Transverse colon (tissue), 4 donors: Measurements from ENCODE around the gene WASHC3.

Experiments
- EP300 ChIP-seq: sonication (generic); formaldehyde crosslinking; IDR thresholded peaks from one replicate; pipeline ENCODE4 v1.6.1; 2017; ENCODE audit warnings: antibody characterized with exemption, low read depth
- POLR2A ChIP-seq: fragments of 450-650 bp; IDR thresholded peaks from one replicate; pipeline ENCODE4 v1.6.1; 2016; ENCODE audit warnings: antibody characterized with exemption, mild to moderate bottlenecking, moderate library complexity
- POLR2AphosphoS5 ChIP-seq, 3 donors: sonication (generic); formaldehyde crosslinking; IDR thresholded peaks; one replicate each; pipeline ENCODE4 v1.6.1; 2016; ENCODE audit warnings: antibody characterized with exemption in 3 of 3
- TF ChIP-seq, protein P1 (sequence below), 5 experiments: fragments of 200-600 bp in 3 of 5; fragments of 450-650 bp in 2 of 5; sonication (generic) in 3 of 5; IDR thresholded peaks; 1 replicate in 2 of 5; 2 replicates in 3 of 5; pipeline ENCODE4 v1.5.1; 2016 to 2017; ENCODE audit warnings: antibody characterized with exemption in 5 of 5, inconsistent platforms in 3 of 5, mild to moderate bottlenecking in 2 of 5, moderate library complexity in 1 of 5

DNA sequence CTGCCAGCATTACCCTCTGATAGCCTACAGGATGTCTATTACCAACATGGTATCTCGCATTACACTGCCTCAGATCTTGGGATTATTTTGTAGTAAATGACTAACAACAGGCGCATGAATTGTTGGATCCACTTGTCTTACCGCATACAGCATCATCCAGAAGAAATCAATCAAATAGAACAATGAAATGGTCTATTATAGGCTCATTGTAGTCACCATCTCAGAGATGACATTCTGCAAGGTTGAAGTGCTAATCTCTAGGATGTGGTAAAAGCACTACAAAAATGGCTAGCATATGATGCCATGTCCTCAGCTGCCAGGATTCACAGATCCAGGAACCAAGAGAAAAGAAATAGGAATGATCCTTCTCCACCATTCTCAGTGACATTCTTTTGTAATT is 52.0 kb downstream of the WASHC3 start:
- TF ChIP-seq, protein P1, sequence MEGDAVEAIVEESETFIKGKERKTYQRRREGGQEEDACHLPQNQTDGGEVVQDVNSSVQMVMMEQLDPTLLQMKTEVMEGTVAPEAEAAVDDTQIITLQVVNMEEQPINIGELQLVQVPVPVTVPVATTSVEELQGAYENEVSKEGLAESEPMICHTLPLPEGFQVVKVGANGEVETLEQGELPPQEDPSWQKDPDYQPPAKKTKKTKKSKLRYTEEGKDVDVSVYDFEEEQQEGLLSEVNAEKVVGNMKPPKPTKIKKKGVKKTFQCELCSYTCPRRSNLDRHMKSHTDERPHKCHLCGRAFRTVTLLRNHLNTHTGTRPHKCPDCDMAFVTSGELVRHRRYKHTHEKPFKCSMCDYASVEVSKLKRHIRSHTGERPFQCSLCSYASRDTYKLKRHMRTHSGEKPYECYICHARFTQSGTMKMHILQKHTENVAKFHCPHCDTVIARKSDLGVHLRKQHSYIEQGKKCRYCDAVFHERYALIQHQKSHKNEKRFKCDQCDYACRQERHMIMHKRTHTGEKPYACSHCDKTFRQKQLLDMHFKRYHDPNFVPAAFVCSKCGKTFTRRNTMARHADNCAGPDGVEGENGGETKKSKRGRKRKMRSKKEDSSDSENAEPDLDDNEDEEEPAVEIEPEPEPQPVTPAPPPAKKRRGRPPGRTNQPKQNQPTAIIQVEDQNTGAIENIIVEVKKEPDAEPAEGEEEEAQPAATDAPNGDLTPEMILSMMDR (IDR thresholded peaks at IDR 0.05) = no peak
- no peak for TF ChIP-seq POLR2AphosphoS5 (IDR thresholded peaks at IDR 0.05)
- no peak for TF ChIP-seq EP300
- no peak for TF ChIP-seq POLR2A
